ENCODE data around the gene MEGF6. TPM values are rescaled to one million over a fixed set of nuclear protein-coding genes. Genes with fewer than 3 reads are reported as not detected.

MEGF6 gene
- total and polyA plus RNA-seq, 2 of the 8 experiments (the other 6 are each of a cell fraction or from before 2014, with no cell fraction given) = 4.1 to 14.8 TPM

DNA sequence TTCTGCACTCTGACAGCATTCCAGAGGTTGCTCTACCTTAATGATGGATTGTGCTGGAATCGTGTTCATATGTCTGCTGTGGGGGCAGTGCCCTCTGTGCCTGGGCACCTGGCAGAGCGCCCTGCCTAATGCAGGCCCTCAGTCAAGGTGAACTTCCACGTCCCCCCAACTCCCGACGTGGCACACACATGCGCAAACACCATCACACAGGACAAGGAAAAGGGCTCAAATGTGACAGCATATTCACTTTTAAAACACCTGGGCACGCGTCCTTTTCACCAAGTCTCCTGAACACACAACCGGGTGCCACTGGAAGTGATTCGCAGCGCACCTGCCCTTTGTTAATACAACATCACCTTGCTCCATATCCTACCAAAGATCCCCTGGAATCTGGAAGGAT, 25.2 kb upstream of the MEGF6 start:
- H2BK120ac ChIP-seq (replicated peaks; ENCODE audit: low read depth, low read length) = no peak overlapping the region
- H2AFZ ChIP-seq (ENCODE audit: low read length) = no peak overlapping the region
- FAIRE-seq = no peak

More for the DNA sequence above, 25.2 kb upstream of the MEGF6 start:
- DNase-seq (ENCODE audit: low read depth in 1 of 2, low spot score in 2 of 2) = no peak
- Histone ChIP-seq H3K27me3 (replicated peaks in 1 of 4; ENCODE audit: control insufficient read depth in 3 of 4, extremely low read depth in 1 of 4, insufficient read depth in 3 of 4, low read length in 3 of 4) (no peaks in the 10 kb centered on the region), H3K79me1 (ENCODE audit: low read depth, low read length) (peaks cover 5% of the 10 kb centered on the region), H4K8ac (ENCODE audit: extremely low read depth, insufficient read depth, low read length) (no peak overlapping the region), H3K23ac (ENCODE audit: insufficient read length) (no peak overlapping the region), H3K56ac (replicated peaks; ENCODE audit: insufficient read length, low read depth, low read length) (no peak overlapping the region), H3K18ac (ENCODE audit: extremely low read depth, low read length) (no peak overlapping the region), H3K9ac (replicated peaks in 1 of 4; ENCODE audit: extremely low read depth in 1 of 4, low read depth in 3 of 4, low read length in 3 of 4) (no peak overlapping the region), H3K4me2 (ENCODE audit: insufficient read depth in 1 of 2, low read depth in 2 of 2, low read length in 2 of 2) (no peak overlapping the region), H4K20me1 (replicated peaks in 1 of 2; ENCODE audit: control insufficient read depth in 1 of 2, insufficient read depth in 2 of 2, low read length in 2 of 2) (peaks cover 0 to 12% of the 10 kb centered on the region in 2 experiments), H3K4me1 (replicated peaks in 1 of 4; ENCODE audit: control insufficient read depth in 3 of 4, insufficient read depth in 4 of 4, low read length in 3 of 4) (peaks cover 0 to 6% (median 1%) of the 10 kb centered on the region in 4 experiments; a peak in 3 of 7 replicates), H2BK15ac (ENCODE audit: low read length) (no peak overlapping the region), H2BK5ac (ENCODE audit: low read depth, low read length) (no peak overlapping the region), H3K27ac (ENCODE audit: low read depth, low read length) (no peak overlapping the region), H2AK5ac (ENCODE audit: low read depth, low read length) (no peak overlapping the region), H3K79me2 (ENCODE audit: control insufficient read depth in 1 of 2, insufficient read depth in 2 of 2, low read length in 2 of 2) (no peaks in the 10 kb centered on the region), H3K36me3 (ENCODE audit: control insufficient read depth in 2 of 4, insufficient read depth in 4 of 4, low read length in 3 of 4) (peaks cover 6 to 25% (median 9%) of the 10 kb centered on the region in 4 experiments; a peak in 6 of 8 replicates), H2BK12ac (ENCODE audit: low read depth, low read length) (no peak overlapping the region), H4K5ac (ENCODE audit: insufficient read length, low read depth, low read length) (no peak overlapping the region), H2BK20ac (ENCODE audit: low read length) (no peak overlapping the region), H3K4ac (replicated peaks; ENCODE audit: insufficient read length, low read depth, low read length) (no peak overlapping the region), H3K14ac (ENCODE audit: insufficient read length) (no peak overlapping the region), H3K4me3 (ENCODE audit: extremely low read depth in 1 of 4, insufficient read depth in 2 of 4, low read depth in 3 of 4, low read length in 4 of 4) (no peak overlapping the region), H3K23me2 (ENCODE audit: low read depth, low read length) (no peaks in the 10 kb centered on the region), H4K91ac (replicated peaks; ENCODE audit: insufficient read length, low read length) (no peak overlapping the region), H3K9me3 (ENCODE audit: insufficient read depth in 2 of 2, low read depth in 1 of 2, low read length in 1 of 2) (no peaks in the 10 kb centered on the region)
- POLR2A ChIA-PET (ENCODE audit: partially characterized antibody) = no interaction called here
- WGBS, 2 experiments (ENCODE audit: extremely low coverage in 1 of 2, insufficient coverage in 1 of 2, insufficient read length in 1 of 2, insufficient replicate concordance in 2 of 2, low coverage in 1 of 2, low lambda C conversion rate in 2 of 2, missing lambda C conversion rate in 1 of 2) = 95% methylated on average over 11 of the region's 11 CpGs; no CpG with 5 or more reads in 1 of the 2 experiments
- CTCF ChIA-PET (ENCODE audit: partially characterized antibody) = interaction anchor here (1.7 kb wide), 1 partner anchor 15 kb away, joined by 8 read pairs; no protein-coding TSS in a partner anchor
- TF ChIP-seq MAFK (IDR thresholded peaks at IDR 0.05; ENCODE audit: low read depth, low read length) (no peak), EZH2 (IDR thresholded peaks at IDR 0.05; ENCODE audit: low read depth, low read length, severe bottlenecking) (no peak), ZNF274 (IDR thresholded peaks at IDR 0.05; ENCODE audit: borderline replicate concordance, extremely low read depth, low read length) (no peak), E2F6 (IDR thresholded peaks at IDR 0.05) (no peak), NANOG (IDR thresholded peaks at IDR 0.05; ENCODE audit: insufficient read depth, low read depth, low read length, poor library complexity, severe bottlenecking) (no peak), BRCA1 (IDR thresholded peaks at IDR 0.05; ENCODE audit: low read depth, low read length) (no peak)

All from H1 (cell line).